ENCODE results near the gene MYCBP. TPM values are rescaled to one million over a fixed set of nuclear protein-coding genes. Genes with fewer than 3 reads are reported as not detected.
A peak's percentile ranks its signal among the peaks of the same experiment; 100 is the strongest.

The MYCBP gene
- total and polyA plus RNA-seq, 2 experiments from 2014 or later = 17.7 to 59.8 TPM

DNA sequence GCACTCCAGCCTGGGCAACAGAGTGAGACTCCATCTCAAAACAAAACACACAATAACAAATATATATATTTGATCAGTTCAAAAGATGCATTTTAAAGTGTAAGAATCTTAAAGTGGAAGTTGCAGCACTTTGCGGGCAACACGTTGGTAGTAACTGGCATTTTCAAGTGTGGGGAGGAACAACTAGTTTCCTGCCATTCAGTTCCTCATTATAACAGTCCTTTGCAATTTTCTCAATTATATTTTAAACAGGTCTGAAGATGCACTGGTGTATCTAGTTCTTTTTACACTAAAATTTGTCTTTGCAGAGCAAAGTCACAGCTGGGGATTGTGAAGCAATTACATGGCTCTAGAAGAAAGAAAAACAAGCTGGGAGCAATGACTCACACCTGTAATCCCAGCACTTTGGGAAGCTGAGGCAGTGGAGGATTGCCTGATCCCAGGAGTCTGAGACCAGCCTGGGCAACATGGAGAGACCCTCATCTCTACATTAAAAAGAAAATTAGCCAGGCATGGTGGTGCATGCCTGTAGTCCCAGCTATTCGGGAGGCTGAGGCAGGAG, 38.8 kb downstream of the MYCBP start:
- Histone ChIP-seq H3K4me2 (ENCODE audit: unreplicated experiment) (no peak overlapping the region), H3K27me3 (replicated peaks; ENCODE audit: insufficient read depth) (peaks cover 26% of the 10 kb centered on the region), H3K36me3 (ENCODE audit: low read depth) (peaks cover 10% of the 10 kb centered on the region), H2AFZ (no peak overlapping the region), H3K9me3 (ENCODE audit: low read depth) (no peaks in the 10 kb centered on the region), H3F3A (ENCODE audit: insufficient read depth) (peaks cover 13% of the 10 kb centered on the region; the same call in 1 of the 2 replicates), H4K20me1 (ENCODE audit: insufficient read depth) (no peaks in the 10 kb centered on the region), H3K9ac (no peak overlapping the region), H3K4me1 (ENCODE audit: insufficient read depth) (no peaks in the 10 kb centered on the region), H3K79me2 (ENCODE audit: insufficient read depth) (no peaks in the 10 kb centered on the region), H3K4me3 (no peak overlapping the region), H3K9me2 (ENCODE audit: insufficient read depth) (no peaks in the 10 kb centered on the region), H3K27ac (no peak overlapping the region)
- WGBS, 2 experiments (ENCODE audit: low coverage in 1 of 2, low lambda C conversion rate in 2 of 2, missing lambda C conversion rate in 2 of 2) = 76 to 85% methylated on average over 3 of the region's 3 CpGs
- TF ChIP-seq EZH2 (IDR thresholded peaks at IDR 0.05; ENCODE audit: insufficient read depth, poor library complexity, severe bottlenecking) (no peak), EZH2phosphoT487 (IDR thresholded peaks at IDR 0.05; ENCODE audit: insufficient read depth, low read depth) (no peak)
- in situ Hi-C loops (cut with MboI) = no loop called here
- no peak for DNase-seq

DNA sequence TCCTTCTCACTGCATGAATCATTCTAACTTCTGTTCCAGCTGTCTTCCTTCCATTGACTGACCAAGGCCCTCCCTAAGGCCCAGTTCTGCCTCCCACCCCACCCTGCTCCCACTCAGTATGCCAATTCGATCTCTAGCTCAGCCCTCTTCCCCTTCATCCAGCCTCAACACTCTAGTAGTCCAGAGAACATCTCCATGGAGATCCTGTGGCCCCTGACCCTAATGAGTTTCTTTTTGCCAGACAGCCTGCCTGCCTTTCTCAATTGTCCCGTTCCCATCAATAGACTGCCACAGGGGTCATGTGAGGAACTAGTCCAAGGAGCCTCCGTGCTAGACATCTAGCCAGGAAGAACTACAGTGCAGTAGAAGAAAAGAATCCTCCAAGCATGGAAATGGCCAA, 40.0 kb downstream of the MYCBP start:
- in situ Hi-C loops (cut with MboI) = no loop called here
- Histone ChIP-seq H3F3A (ENCODE audit: insufficient read depth) (peaks cover 13% of the 10 kb centered on the region; the same call in 1 of the 2 replicates), H4K20me1 (ENCODE audit: insufficient read depth) (no peaks in the 10 kb centered on the region), H3K4me1 (ENCODE audit: insufficient read depth) (no peaks in the 10 kb centered on the region), H3K27me3 (replicated peaks; ENCODE audit: insufficient read depth) (peaks cover 32% of the 10 kb centered on the region), H3K36me3 (ENCODE audit: low read depth) (peaks cover under 1% of the 10 kb centered on the region; the same call in 1 of the 2 replicates), H3K4me2 (ENCODE audit: unreplicated experiment) (no peak overlapping the region), H3K9ac (no peak overlapping the region), H3K9me2 (ENCODE audit: insufficient read depth) (no peaks in the 10 kb centered on the region), H3K27ac (no peak overlapping the region), H3K9me3 (ENCODE audit: low read depth) (no peaks in the 10 kb centered on the region), H3K4me3 (no peak overlapping the region), H3K79me2 (ENCODE audit: insufficient read depth) (no peaks in the 10 kb centered on the region), H2AFZ (no peak overlapping the region)
- WGBS, 2 experiments (ENCODE audit: low coverage in 1 of 2, low lambda C conversion rate in 2 of 2, missing lambda C conversion rate in 2 of 2) = 35 to 37% methylated on average over 3 of the region's 3 CpGs
- no peak for DNase-seq
- no peak for TF ChIP-seq EZH2 (IDR thresholded peaks at IDR 0.05; ENCODE audit: insufficient read depth, poor library complexity, severe bottlenecking)
- TF ChIP-seq EZH2phosphoT487 (IDR thresholded peaks at IDR 0.05; ENCODE audit: insufficient read depth, low read depth) = no peak

DNA sequence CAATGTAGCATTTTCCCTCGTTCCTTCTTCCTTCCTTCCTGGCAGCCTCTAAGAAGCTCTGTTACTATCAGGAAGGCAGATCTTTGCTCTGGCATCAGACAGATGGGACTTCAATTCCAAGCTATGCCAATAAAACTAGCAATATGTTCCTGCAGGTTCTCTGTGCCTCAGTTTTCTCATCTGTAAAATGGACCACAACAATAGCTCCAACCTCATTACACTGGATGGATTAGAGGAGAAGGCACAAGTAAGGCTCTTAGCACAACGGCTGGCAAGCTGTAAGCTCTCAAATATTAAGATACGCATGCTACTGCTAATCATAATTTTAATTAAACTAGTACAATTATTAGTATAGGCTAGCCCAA, 40.8 kb downstream of the MYCBP start:
- Histone ChIP-seq H3K9me3 (ENCODE audit: low read depth) (no peaks in the 10 kb centered on the region), H3K79me2 (ENCODE audit: insufficient read depth) (no peaks in the 10 kb centered on the region), H3K36me3 (ENCODE audit: low read depth) (no peaks in the 10 kb centered on the region), H3F3A (ENCODE audit: insufficient read depth) (peaks cover 12% of the 10 kb centered on the region; the same call in 1 of the 2 replicates), H2AFZ (no peak overlapping the region), H3K27me3 (replicated peaks; ENCODE audit: insufficient read depth) (peaks cover 39% of the 10 kb centered on the region), H3K27ac (no peak overlapping the region), H4K20me1 (ENCODE audit: insufficient read depth) (no peaks in the 10 kb centered on the region), H3K4me3 (no peak overlapping the region), H3K4me1 (ENCODE audit: insufficient read depth) (no peaks in the 10 kb centered on the region), H3K4me2 (ENCODE audit: unreplicated experiment) (no peak overlapping the region), H3K9me2 (ENCODE audit: insufficient read depth) (no peaks in the 10 kb centered on the region), H3K9ac (no peak overlapping the region)
- in situ Hi-C loops (cut with MboI) = no loop called here
- TF ChIP-seq EZH2 (IDR thresholded peaks at IDR 0.05; ENCODE audit: insufficient read depth, poor library complexity, severe bottlenecking) = no peak
- DNase-seq = no peak
- WGBS, 2 experiments (ENCODE audit: low coverage in 1 of 2, low lambda C conversion rate in 2 of 2, missing lambda C conversion rate in 2 of 2) = 68% methylated on average over 3 of the region's 3 CpGs

DNA sequence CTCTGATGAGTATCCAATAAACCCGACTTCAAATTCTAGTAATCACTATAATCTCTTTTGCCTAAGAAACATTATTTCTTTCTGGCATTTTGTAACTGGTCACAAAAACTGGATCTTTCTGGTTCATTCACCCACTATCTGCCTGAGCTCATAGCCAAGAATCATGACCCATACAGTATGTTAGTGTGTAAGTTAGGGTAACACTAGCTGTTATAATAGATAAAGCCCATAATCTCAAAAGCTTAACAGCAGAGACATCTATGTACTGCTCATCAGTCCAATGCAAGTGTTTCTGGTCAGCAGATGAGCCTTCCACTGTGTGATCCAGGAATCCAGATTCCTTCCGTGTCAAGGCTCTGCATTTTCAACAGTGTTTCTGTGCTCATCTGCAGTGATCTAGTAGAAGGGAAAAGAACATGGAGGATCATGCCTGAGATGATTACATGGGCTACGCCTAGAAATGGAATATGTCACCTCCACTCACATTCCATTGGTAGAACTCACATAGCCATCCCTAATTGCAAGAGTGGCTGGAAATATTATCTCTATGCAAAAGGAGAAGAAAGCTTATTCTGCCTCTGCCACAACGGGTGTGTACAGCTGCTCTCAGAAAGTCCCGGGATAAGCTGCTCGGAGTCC, 41.3 kb downstream of the MYCBP start:
- 58 to 69% methylated on average over 6 of the region's 6 CpGs for WGBS, 2 experiments (ENCODE audit: low coverage in 1 of 2, low lambda C conversion rate in 2 of 2, missing lambda C conversion rate in 2 of 2)

More for the DNA sequence above, 41.3 kb downstream of the MYCBP start:
- H3K27me3 ChIP-seq (replicated peaks; ENCODE audit: insufficient read depth) = peaks cover 39% of the 10 kb centered on the region
- no peak overlapping the region for H3K9ac ChIP-seq
- DNase-seq = peak; percentile 30
- H2AFZ ChIP-seq = no peak overlapping the region
- in situ Hi-C loops (cut with MboI) = no loop called here
- H3F3A ChIP-seq (ENCODE audit: insufficient read depth) = peaks cover 8% of the 10 kb centered on the region; the same call in 1 of the 2 replicates
- no peaks in the 10 kb centered on the region for H3K9me2 ChIP-seq (ENCODE audit: insufficient read depth)
- no peak overlapping the region for H3K4me3 ChIP-seq
- no peaks in the 10 kb centered on the region for H4K20me1 ChIP-seq (ENCODE audit: insufficient read depth)
- H3K36me3 ChIP-seq (ENCODE audit: low read depth) = no peaks in the 10 kb centered on the region
- no peak for TF ChIP-seq EZH2 (IDR thresholded peaks at IDR 0.05; ENCODE audit: insufficient read depth, poor library complexity, severe bottlenecking)
- TF ChIP-seq EZH2phosphoT487 (IDR thresholded peaks at IDR 0.05; ENCODE audit: insufficient read depth, low read depth) = no peak
- H3K4me1 ChIP-seq (ENCODE audit: insufficient read depth) = no peaks in the 10 kb centered on the region
- no peaks in the 10 kb centered on the region for H3K79me2 ChIP-seq (ENCODE audit: insufficient read depth)
- H3K27ac ChIP-seq = no peak overlapping the region
- no peaks in the 10 kb centered on the region for H3K9me3 ChIP-seq (ENCODE audit: low read depth)
- no peak overlapping the region for H3K4me2 ChIP-seq (ENCODE audit: unreplicated experiment)
